HG03066 (cell line): ENCODE measurements around the gene PDPK1.
A peak's percentile ranks its signal among the peaks of the same experiment; 100 is the strongest.

Source experiments
- ATAC-seq: cut with Tn5 transposase; IDR thresholded peaks from one replicate; pipeline ENCODE4 v1.9.1; 2021; ENCODE audit warnings: low read depth; ENCODE audit not compliant: unreplicated experiment

The PDPK1 gene

GRCh38 chr16:2537451-2538379 lies at the start of gene PDPK1:
TSS of gene PDPK1 (plus strand) at chr16:2538021. CDS start at chr16:2538113, 92 bp downstream.
- peak; percentile 77 for ATAC-seq

DNA sequence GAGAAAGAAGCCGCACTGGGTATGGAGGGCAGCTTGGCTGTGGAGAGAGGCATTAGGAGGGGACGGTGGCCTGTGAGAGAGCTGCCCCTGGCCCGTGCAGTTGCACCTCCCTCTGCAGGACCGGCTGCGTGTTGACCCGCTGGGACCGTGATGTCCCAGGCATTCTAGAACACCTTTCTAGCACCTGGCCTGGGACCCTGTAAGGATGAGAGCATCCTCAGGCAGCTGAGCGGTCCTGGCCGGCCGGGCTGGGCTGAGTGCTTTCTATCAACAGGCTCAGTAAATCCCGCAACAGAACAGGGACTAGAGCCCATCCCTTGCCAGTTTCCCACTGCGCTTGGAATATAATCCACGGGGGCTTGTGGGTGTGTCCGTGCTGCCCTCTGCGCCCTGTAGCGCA lies 48.2 kb upstream of the PDPK1 start:
- ATAC-seq: no peak

- no peak for ATAC-seq
Measured at GRCh38 chr16:2490190-2491105, 47.4 kb upstream of the PDPK1 start.

- no peak for ATAC-seq
Measured at GRCh38 chr16:2492292-2492691, 45.5 kb upstream of the PDPK1 start.

DNA sequence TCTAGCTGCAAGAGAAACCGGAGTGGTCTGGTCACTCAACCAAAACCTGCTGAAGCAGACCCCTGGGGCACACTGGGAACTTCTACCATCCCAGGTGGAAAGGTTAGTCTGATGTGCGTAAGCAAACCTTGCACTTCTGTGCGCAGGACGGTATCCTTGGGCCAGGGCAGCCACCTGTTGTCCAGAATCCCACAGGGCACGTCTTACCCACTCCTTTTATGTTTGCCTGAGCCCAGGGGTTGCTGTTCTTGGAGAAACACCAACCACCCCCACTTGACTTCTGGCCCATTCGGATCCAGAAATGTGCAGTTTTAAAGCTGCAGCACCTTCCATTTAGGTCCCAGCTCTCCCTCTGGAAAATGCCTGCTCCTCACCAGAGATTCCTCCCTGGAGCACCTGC lies 44.2 kb upstream of the PDPK1 start:
- no peak for ATAC-seq

- ATAC-seq: no peak
Measured at GRCh38 chr16:2494616-2495015, 43.2 kb upstream of the PDPK1 start.

GRCh38 chr16:2495041-2495440 lies 42.8 kb upstream of the PDPK1 start:
- no peak for ATAC-seq

GRCh38 chr16:2496223-2497115 lies 41.4 kb upstream of the PDPK1 start:
- no peak for ATAC-seq

GRCh38 chr16:2497116-2497630 lies 40.6 kb upstream of the PDPK1 start:
- no peak for ATAC-seq

GRCh38 chr16:2497695-2498484 lies 39.9 kb upstream of the PDPK1 start:
- no peak for ATAC-seq

GRCh38 chr16:2498531-2499253 lies 39.1 kb upstream of the PDPK1 start:
- no peak for ATAC-seq

DNA sequence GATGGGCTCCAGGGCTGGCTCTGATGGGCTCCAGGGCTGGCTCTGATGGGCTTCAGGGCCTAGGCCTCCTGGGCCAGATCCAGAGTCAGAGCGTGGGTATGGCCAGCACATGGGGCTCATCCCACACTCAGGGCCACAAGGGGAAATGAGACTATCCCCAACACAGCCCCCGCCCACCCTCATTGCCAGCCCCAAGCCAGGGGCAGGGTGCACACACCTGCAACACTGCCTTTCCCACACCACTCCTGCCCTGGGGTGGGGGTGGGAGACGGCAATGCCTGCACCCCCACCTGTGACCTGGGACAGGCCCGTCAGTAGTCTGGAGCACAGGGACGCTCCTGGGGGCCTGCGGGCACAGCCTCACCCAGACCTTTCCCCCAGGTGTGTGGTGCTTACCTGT lies 38.4 kb upstream of the PDPK1 start:
- ATAC-seq: no peak

DNA sequence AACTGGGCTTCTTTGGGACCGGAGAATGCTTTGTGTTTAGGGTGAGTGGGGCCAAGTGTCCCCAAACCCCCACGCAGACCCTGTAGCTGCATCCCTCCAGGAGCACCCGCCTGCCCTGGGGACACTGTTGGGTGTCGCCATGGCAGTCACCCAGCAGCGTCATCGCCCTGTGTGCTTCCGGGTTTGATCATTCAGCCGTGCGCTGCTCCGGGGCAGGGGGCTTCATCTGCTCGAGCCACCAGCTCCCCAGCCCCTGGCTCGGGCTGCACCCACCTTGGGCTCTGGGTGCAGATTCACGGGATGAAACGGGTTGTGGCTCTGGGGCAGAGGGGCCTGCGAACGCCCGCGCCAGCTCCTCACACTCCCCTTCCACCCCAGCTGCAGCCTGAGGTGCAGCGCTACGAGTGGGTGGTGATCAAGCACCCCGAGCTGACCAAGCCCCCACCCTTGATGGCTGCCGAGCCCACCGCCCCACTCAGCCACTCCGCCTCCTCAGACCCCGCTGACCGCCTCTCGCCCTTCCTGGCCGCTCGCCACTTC lies 37.9 kb upstream of the PDPK1 start:
- ATAC-seq: no peak

- no peak for ATAC-seq
Measured at GRCh38 chr16:2500430-2500917, 37.3 kb upstream of the PDPK1 start.

- ATAC-seq: no peak
Measured at GRCh38 chr16:2500918-2501750, 36.7 kb upstream of the PDPK1 start.

DNA sequence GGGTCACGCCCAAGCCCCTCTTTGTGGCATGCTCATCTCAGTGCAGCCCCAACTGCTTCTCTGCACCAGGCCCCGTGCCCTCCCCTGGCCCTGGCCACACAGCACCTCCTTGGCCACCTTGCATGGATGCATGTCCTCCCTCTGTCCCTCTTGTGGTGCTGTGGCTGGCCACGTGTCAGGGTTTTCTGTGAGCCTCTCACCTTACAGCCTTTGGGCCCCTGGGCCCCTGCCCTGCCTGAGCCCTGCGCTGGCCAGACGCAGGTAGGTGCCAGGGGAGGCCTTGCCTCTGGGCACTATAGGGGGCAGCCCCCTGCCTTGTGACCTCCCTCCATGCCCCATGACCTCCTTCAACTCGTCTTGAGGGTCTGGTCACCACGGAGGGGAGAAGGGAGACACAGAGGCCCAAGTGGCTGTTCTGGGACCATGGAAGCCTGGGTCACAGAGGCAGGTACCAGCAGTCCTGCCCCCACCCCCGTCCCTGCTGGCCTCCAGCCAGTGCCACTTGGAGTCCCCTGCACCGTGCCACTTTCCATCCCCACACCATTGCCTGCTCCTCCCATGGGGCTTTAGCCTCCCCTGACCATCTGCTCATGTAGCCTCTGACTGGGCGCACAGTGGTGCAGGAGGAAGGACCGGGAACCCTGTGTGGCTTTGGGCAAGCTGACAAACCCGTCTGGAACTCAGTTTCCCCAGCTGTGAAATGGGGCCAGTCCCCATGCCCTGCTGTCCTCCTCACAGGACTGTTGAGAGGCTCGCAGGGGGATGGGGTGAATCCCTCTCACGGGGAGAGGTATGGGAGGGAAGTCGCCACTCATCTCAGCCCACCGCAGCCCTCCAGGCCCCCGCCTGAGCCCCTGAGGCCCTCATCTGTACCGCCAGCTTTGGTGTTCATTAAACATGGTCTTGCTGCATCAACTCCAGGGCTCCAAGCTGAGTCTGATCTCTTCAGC lies 35.6 kb upstream of the PDPK1 start:
- ATAC-seq: no peak
